GM19023 (cell line): Measurements from ENCODE around the gene HGS.

Source experiments
- ATAC-seq: cut with Tn5 transposase; IDR thresholded peaks from one replicate; pipeline ENCODE4 v1.9.1; 2021; ENCODE audit warnings: mild to moderate bottlenecking, moderate library complexity; ENCODE audit not compliant: unreplicated experiment

The HGS gene

GRCh38 chr17:81683208-81683583, 615 bp upstream of the HGS start:
- ATAC-seq: peak; percentile 12

GRCh38 chr17:81684442-81684911, 666 bp downstream of the HGS start:
- ATAC-seq: no peak

- no peak for ATAC-seq
Observed at GRCh38 chr17:81685108-81685507, 1.3 kb downstream of the HGS start.

- no peak for ATAC-seq
Observed at GRCh38 chr17:81686614-81687013, 2.8 kb downstream of the HGS start.

- ATAC-seq: no peak
Observed at GRCh38 chr17:81687770-81688541, 4.1 kb downstream of the HGS start.

- ATAC-seq: no peak
Observed at GRCh38 chr17:81688616-81689015, 4.8 kb downstream of the HGS start.

- ATAC-seq: no peak
Observed at GRCh38 chr17:81690066-81690465, 6.3 kb downstream of the HGS start.

- ATAC-seq: no peak
Observed at GRCh38 chr17:81690549-81690948, 6.7 kb downstream of the HGS start.

- no peak for ATAC-seq
Observed at GRCh38 chr17:81691196-81691595, 7.4 kb downstream of the HGS start.

- no peak for ATAC-seq
Observed at GRCh38 chr17:81691608-81692007, 7.8 kb downstream of the HGS start.

GRCh38 chr17:81693509-81694210, 9.8 kb downstream of the HGS start:
- ATAC-seq: no peak

GRCh38 chr17:81694810-81695209, 11.0 kb downstream of the HGS start:
- ATAC-seq: no peak

- ATAC-seq: no peak
Observed at GRCh38 chr17:81695211-81695610, 11.4 kb downstream of the HGS start.

GRCh38 chr17:81695801-81696200, 12.0 kb downstream of the HGS start:
- ATAC-seq: no peak

GRCh38 chr17:81696218-81696941, 12.6 kb downstream of the HGS start:
- ATAC-seq: no peak

- no peak for ATAC-seq
Observed at GRCh38 chr17:81697261-81698044, 13.6 kb downstream of the HGS start.

GRCh38 chr17:81700353-81701287, 16.8 kb downstream of the HGS start:
- no peak for ATAC-seq

- ATAC-seq: no peak
Observed at GRCh38 chr17:81701288-81702071, 17.7 kb downstream of the HGS start.
